ENCODE data around the gene CCDC150. TPM values are rescaled to one million over a fixed set of nuclear protein-coding genes. Genes with fewer than 3 reads are reported as not detected.
"Not testable (repeated sequence)": the region's sequence is repeated elsewhere in the genome, so short reads cannot be mapped to it uniquely, and the experiment has no call there.

The CCDC150 gene
- total RNA-seq, 1 donor: 1.3 TPM

- Histone ChIP-seq H3K4me3 (ENCODE audit: low read length) (no peak overlapping the region), H3K9me3 (ENCODE audit: low read depth, low read length) (no peaks in the 10 kb centered on the region), H3K27me3 (ENCODE audit: insufficient read depth, low read length) (no peaks in the 10 kb centered on the region), H3K4me1 (ENCODE audit: insufficient read depth, low read length) (no peaks in the 10 kb centered on the region)
Observed at GRCh38 chr2:196659844-196660243, 20.3 kb downstream of the CCDC150 start.

- H3K9me3 ChIP-seq (ENCODE audit: low read depth, low read length): no peaks in the 10 kb centered on the region
- no peaks in the 10 kb centered on the region for H3K4me1 ChIP-seq (ENCODE audit: insufficient read depth, low read length)
- H3K27me3 ChIP-seq (ENCODE audit: insufficient read depth, low read length): no peaks in the 10 kb centered on the region
- no peak overlapping the region for H3K4me3 ChIP-seq (ENCODE audit: low read length)
Observed at GRCh38 chr2:196660244-196660643, 20.7 kb downstream of the CCDC150 start.

- H3K4me1 ChIP-seq (ENCODE audit: insufficient read depth, low read length): no peaks in the 10 kb centered on the region
- H3K4me3 ChIP-seq (ENCODE audit: low read length): no peak overlapping the region
- H3K27me3 ChIP-seq (ENCODE audit: insufficient read depth, low read length): no peaks in the 10 kb centered on the region
- no peaks in the 10 kb centered on the region for H3K9me3 ChIP-seq (ENCODE audit: low read depth, low read length)
Observed at GRCh38 chr2:196670342-196670741, 30.8 kb downstream of the CCDC150 start.

GRCh38 chr2:196675963-196676362, 36.4 kb downstream of the CCDC150 start:
- no peaks in the 10 kb centered on the region for H3K27me3 ChIP-seq (ENCODE audit: insufficient read depth, low read length)
- no peaks in the 10 kb centered on the region for H3K4me1 ChIP-seq (ENCODE audit: insufficient read depth, low read length)
- no peaks in the 10 kb centered on the region for H3K9me3 ChIP-seq (ENCODE audit: low read depth, low read length)
- no peak overlapping the region for H3K4me3 ChIP-seq (ENCODE audit: low read length)

GRCh38 chr2:196677404-196677803, 37.9 kb downstream of the CCDC150 start:
- H3K4me3 ChIP-seq (ENCODE audit: low read length): no peak overlapping the region

GRCh38 chr2:196679368-196679767, 39.9 kb downstream of the CCDC150 start:
- peaks cover 6% of the 10 kb centered on the region for H3K9me3 ChIP-seq (ENCODE audit: low read depth, low read length)
- no peaks in the 10 kb centered on the region for H3K4me1 ChIP-seq (ENCODE audit: insufficient read depth, low read length)
- H3K4me3 ChIP-seq (ENCODE audit: low read length): no peak overlapping the region
- no peaks in the 10 kb centered on the region for H3K27me3 ChIP-seq (ENCODE audit: insufficient read depth, low read length)

More at GRCh38 chr2:196677404-196677803, 37.9 kb downstream of the CCDC150 start:
- Histone ChIP-seq H3K27me3 (ENCODE audit: insufficient read depth, low read length) (no peaks in the 10 kb centered on the region), H3K9me3 (ENCODE audit: low read depth, low read length) (no peaks in the 10 kb centered on the region), H3K4me1 (ENCODE audit: insufficient read depth, low read length) (no peaks in the 10 kb centered on the region)

GRCh38 chr2:196681510-196681909, 42.0 kb downstream of the CCDC150 start:
- no peaks in the 10 kb centered on the region for H3K27me3 ChIP-seq (ENCODE audit: insufficient read depth, low read length)
- no peak overlapping the region for H3K4me3 ChIP-seq (ENCODE audit: low read length)
- H3K9me3 ChIP-seq (ENCODE audit: low read depth, low read length): peaks cover 7% of the 10 kb centered on the region
- no peaks in the 10 kb centered on the region for H3K4me1 ChIP-seq (ENCODE audit: insufficient read depth, low read length)

- H3K4me1 ChIP-seq (ENCODE audit: insufficient read depth, low read length): no peaks in the 10 kb centered on the region
- no peaks in the 10 kb centered on the region for H3K27me3 ChIP-seq (ENCODE audit: insufficient read depth, low read length)
- peaks cover 7% of the 10 kb centered on the region for H3K9me3 ChIP-seq (ENCODE audit: low read depth, low read length)
- H3K4me3 ChIP-seq (ENCODE audit: low read length): no peak overlapping the region
Observed at GRCh38 chr2:196685792-196686191, 46.3 kb downstream of the CCDC150 start.

- H3K27me3 ChIP-seq (ENCODE audit: insufficient read depth, low read length); H3K4me1 ChIP-seq (ENCODE audit: insufficient read depth, low read length); H3K4me3 ChIP-seq (ENCODE audit: low read length); H3K9me3 ChIP-seq (ENCODE audit: low read depth, low read length): not testable (repeated sequence)
Observed at GRCh38 chr2:196686737-196687136, 47.2 kb downstream of the CCDC150 start.

- Histone ChIP-seq H3K4me1 (ENCODE audit: insufficient read depth, low read length) (no peaks in the 10 kb centered on the region), H3K4me3 (ENCODE audit: low read length) (no peak overlapping the region), H3K27me3 (ENCODE audit: insufficient read depth, low read length) (no peaks in the 10 kb centered on the region), H3K9me3 (ENCODE audit: low read depth, low read length) (no peaks in the 10 kb centered on the region)
Observed at GRCh38 chr2:196696423-196697079, 57.0 kb downstream of the CCDC150 start.

- Histone ChIP-seq H3K4me1 (ENCODE audit: insufficient read depth, low read length) (no peaks in the 10 kb centered on the region), H3K9me3 (ENCODE audit: low read depth, low read length) (no peaks in the 10 kb centered on the region), H3K4me3 (ENCODE audit: low read length) (no peak overlapping the region), H3K27me3 (ENCODE audit: insufficient read depth, low read length) (no peaks in the 10 kb centered on the region)
Observed at GRCh38 chr2:196697825-196698224, 58.3 kb downstream of the CCDC150 start.

GRCh38 chr2:196702641-196703040, 63.1 kb downstream of the CCDC150 start:
- Histone ChIP-seq H3K4me1 (ENCODE audit: insufficient read depth, low read length) (no peaks in the 10 kb centered on the region), H3K4me3 (ENCODE audit: low read length) (no peak overlapping the region), H3K27me3 (ENCODE audit: insufficient read depth, low read length) (no peaks in the 10 kb centered on the region), H3K9me3 (ENCODE audit: low read depth, low read length) (no peaks in the 10 kb centered on the region)

- no peaks in the 10 kb centered on the region for H3K9me3 ChIP-seq (ENCODE audit: low read depth, low read length)
- H3K4me3 ChIP-seq (ENCODE audit: low read length): no peak overlapping the region
- no peaks in the 10 kb centered on the region for H3K27me3 ChIP-seq (ENCODE audit: insufficient read depth, low read length)
- no peaks in the 10 kb centered on the region for H3K4me1 ChIP-seq (ENCODE audit: insufficient read depth, low read length)
Observed at GRCh38 chr2:196703695-196704094, 64.2 kb downstream of the CCDC150 start.

GRCh38 chr2:196710056-196710455, 70.5 kb downstream of the CCDC150 start:
- H3K4me3 ChIP-seq (ENCODE audit: low read length); H3K27me3 ChIP-seq (ENCODE audit: insufficient read depth, low read length); H3K4me1 ChIP-seq (ENCODE audit: insufficient read depth, low read length); H3K9me3 ChIP-seq (ENCODE audit: low read depth, low read length): not testable (repeated sequence)

GRCh38 chr2:196711625-196712024, 72.1 kb downstream of the CCDC150 start:
- Histone ChIP-seq H3K4me3 (ENCODE audit: low read length) (no peak overlapping the region), H3K9me3 (ENCODE audit: low read depth, low read length) (no peaks in the 10 kb centered on the region), H3K4me1 (ENCODE audit: insufficient read depth, low read length) (no peaks in the 10 kb centered on the region), H3K27me3 (ENCODE audit: insufficient read depth, low read length) (no peaks in the 10 kb centered on the region)

GRCh38 chr2:196712867-196713266, 73.4 kb downstream of the CCDC150 start:
- Histone ChIP-seq H3K9me3 (ENCODE audit: low read depth, low read length) (no peaks in the 10 kb centered on the region), H3K27me3 (ENCODE audit: insufficient read depth, low read length) (no peaks in the 10 kb centered on the region)

More at GRCh38 chr2:196712867-196713266, 73.4 kb downstream of the CCDC150 start:
- Histone ChIP-seq H3K4me1 (ENCODE audit: insufficient read depth, low read length) (no peaks in the 10 kb centered on the region), H3K4me3 (ENCODE audit: low read length) (no peak overlapping the region)

All from mononuclear cell (primary cell).